Measurements from ENCODE around the gene ZNF8.

DNA sequence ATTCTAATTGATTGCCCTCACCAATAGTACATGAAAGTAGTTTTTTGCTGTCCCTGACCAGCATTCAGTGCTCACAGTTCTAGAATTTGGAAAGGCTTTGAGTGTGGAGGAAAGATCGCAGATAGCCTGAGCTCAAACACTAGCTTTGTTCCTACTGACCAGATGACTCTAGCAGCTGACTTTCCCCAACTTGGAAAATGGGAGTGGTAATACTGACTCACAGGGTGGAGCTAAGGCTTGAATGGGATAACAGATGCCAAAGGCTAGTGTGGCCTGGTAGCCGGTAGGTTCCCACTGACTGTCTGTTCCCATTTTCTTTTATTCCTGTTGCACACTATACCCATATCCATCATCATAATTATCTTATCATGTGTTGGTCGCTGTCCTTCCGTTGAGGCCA lies 51.7 kb downstream of the ZNF8 start:
- no peak for TF ChIP-seq POLR2A (IDR thresholded peaks at IDR 0.05)
- TF ChIP-seq CTCF (IDR thresholded peaks at IDR 0.05 in 8 of 11, conservative IDR thresholded peaks at IDR 0.05 in 3 of 11), result no peak
